SHP77 treated with DMSO at 0.1 percent for 48 hours (cell line): Measurements from ENCODE around the gene ACOXL.

Source experiments
- DNase-seq: peaks from one replicate; lab custom pipeline; 2025; lab: John Stamatoyannopoulos, UW

The ACOXL gene

DNA sequence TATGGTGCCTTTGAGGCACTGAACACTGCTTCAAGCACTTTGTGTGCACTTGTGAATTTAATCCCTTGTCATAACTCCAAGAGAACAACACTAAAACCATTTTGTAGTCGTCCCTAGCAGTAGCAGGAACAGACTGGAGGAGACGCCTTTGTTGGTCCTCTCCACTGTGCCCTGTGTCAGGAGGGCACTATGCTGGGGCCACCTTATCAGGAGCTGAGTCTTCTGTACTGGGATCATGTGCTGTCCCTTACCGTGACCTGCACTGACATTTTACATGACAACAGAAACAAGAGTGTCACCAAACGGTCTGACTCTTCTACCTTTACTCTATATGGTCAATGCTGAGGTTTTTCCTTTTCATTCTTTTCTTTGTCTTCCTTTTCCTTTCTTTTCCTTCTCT lies 62.0 kb downstream of the ACOXL start:
- DNase-seq = no peak

DNA sequence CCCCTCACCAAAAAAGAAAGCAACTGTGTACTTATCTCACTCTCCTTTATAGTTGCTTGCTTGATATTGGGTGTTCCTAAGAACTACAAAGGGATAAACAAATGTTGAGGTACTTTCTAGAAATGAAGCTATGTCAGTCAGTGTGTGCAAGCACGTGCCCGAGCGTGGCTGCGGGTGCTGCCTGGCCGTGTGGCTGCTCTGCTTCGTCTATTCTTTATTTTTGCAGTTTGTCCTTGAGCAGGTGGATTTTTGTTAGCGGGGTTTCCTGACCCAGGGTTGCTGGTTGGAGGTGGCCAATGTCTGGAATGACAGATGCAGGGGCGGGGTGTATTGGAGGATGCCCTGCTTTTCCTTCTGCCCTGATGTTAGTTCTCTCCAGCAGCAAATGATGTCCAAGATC lies 62.6 kb downstream of the ACOXL start:
- DNase-seq = no peak

- DNase-seq = no peak
Measured at GRCh38 chr2:110796716-110797301, 64.4 kb downstream of the ACOXL start.

DNA sequence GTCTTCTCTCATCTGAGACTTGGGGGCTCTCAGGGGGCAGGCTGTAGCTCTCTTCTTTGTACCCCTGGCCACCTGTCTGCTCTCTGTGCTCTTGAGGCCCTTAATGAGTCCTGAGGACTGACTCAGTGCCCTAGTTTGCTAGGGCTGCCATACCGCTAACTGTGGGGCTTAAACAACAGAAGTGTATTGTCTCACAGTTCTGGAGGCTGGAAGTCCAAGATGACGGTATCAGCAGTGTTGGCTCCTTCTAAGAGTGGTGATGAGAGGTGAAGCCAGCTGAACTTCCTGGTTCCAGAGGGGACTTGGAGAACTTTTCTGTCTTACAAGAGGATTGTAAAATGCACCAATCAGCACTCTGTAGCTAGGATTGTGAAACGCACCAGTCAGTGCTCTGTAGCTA lies 67.0 kb downstream of the ACOXL start:
- DNase-seq = no peak

DNA sequence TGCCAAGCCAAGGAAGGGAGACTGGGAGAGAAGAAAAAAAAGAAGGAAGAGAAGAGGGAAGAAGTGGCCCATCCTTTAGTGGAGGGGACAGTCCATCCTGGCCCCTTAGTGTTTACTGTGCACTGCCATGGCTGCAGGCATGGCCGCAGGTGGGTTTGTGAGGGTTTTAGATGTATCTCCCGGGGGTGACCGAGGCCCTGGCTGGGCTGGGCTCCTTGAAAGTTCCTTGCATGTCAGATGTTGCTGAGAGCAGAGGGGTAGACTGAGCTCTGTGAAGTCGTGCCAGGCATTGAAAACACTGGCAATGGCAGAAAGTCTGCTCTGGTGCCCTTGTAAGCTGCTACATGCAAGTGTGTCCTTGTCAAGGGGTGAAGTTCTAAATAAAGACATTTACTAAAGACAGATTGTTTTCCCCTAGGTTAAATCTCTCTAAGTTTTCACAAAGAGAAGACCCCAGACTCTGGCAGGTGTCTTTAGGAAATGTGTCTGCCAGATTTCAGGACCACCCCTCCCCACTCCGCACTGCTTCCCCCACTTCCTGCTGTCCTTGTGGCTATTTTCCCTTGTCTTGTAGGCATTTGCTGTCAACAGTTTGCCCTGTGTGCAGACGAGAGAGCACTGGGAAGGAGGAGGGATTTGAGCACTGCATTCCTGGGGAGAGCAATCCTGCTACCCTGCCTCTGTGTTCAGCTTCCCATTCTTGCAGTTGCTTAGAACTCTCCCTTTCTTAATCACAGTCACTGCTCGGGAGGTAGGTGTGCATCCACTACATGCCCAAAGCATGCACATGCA lies 68.4 kb downstream of the ACOXL start:
- no peak for DNase-seq

DNA sequence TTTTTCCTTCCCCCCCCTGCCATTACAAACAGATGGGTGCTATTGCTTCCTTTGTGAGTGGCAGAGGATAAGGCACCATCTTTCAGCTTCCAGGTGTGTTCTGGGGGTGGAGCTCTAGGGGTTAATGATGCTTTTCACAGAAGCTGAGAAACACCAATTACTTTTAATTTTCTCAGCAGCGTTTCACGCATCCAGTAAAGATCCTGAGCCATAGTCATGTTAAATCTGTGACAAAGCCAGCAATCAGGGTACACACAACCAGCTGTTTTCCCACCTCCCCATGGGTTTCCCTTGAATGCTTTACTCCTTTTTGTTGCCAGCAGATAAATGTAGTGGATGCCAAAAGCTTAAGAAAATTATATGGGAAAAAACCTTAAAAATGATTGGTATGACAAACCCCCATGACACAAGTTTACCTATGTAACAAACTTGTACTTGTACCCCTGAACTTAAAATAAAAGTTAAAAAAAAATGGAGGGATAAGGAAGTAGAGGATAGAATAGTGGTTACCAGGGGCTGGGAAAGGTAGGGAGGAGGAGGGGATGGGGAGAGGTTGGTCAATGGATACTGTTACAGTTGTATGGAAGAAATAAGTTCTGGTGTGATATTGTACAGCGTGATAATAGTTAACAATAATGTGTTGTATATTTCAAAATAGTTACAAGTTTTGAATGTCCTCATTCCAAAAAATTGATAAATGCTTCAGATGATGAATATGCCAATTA lies 70.0 kb downstream of the ACOXL start:
- no peak for DNase-seq

- DNase-seq = no peak
Measured at GRCh38 chr2:110804433-110804832, 72.1 kb downstream of the ACOXL start.

DNA sequence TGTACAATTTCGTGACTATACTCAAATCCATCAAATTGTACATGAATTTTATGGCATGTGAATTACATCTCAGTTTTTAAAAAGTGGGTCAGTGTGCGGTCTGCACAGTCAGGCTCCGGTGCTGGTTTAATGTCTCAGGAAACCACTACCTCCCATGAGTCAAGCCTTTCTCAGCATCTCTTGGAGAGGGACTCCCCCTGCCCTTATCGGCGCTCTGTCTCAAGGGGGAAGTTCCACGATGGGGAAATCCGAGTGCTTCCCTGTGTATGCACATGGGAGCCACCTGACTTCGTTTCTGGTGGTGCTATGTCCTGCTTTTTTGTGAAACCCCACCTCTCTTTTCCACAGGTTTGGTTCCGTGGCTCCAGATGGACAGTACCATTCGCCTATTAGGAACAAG lies 72.5 kb downstream of the ACOXL start:
- no peak for DNase-seq

DNA sequence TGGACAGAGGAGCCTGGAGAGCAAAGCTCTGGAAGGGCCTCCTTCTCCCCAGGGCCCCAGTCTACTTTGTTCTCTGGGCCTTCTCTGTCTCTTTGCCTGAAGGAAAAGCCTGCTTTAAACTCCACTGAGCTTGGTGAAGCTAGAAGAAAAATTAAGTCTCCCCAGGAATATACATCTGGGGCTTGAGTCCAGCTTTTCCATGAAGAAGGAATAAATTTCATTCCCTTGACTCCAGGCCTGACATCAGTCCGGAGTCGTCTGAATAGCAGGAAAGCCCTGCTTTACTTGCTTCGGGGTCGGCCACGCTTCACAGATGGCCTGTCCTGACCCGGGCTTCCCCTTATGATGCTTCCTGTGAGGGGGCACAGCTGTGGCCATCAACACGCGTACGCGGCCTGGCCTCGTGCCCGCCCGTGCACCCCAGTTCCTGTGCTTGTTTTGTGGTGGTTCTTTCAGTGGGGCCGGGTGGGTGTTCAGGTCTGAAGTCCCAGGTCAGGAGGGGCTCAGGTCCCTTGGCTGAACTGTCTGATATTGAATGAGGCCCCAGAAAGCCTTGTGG lies 73.6 kb downstream of the ACOXL start:
- no peak for DNase-seq

- no peak for DNase-seq
Measured at GRCh38 chr2:110807522-110807921, 75.1 kb downstream of the ACOXL start.

DNA sequence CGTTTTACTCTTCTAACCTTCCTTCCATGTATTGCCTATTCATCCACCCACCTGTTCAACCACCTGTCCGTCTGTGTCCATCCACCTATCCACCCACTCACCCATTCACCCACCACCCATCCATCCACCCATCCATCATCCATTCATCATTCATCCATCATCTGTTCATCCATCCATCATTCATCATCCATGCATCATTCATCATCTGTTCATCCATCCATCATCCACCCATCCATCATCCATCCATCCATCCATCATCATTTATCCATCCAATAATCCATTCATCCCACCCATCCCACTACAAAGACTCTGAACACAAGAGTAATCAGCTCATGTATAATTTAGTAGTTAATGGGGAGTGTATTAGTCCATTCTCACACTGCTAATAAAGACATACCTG lies 78.0 kb downstream of the ACOXL start:
- DNase-seq = no peak

GRCh38 chr2:110812726-110813645 lies 80.6 kb downstream of the ACOXL start:
- no peak for DNase-seq

- no peak for DNase-seq
Measured at GRCh38 chr2:110813896-110814295, 81.5 kb downstream of the ACOXL start.

GRCh38 chr2:110815938-110816337 lies 83.6 kb downstream of the ACOXL start:
- DNase-seq = no peak

DNA sequence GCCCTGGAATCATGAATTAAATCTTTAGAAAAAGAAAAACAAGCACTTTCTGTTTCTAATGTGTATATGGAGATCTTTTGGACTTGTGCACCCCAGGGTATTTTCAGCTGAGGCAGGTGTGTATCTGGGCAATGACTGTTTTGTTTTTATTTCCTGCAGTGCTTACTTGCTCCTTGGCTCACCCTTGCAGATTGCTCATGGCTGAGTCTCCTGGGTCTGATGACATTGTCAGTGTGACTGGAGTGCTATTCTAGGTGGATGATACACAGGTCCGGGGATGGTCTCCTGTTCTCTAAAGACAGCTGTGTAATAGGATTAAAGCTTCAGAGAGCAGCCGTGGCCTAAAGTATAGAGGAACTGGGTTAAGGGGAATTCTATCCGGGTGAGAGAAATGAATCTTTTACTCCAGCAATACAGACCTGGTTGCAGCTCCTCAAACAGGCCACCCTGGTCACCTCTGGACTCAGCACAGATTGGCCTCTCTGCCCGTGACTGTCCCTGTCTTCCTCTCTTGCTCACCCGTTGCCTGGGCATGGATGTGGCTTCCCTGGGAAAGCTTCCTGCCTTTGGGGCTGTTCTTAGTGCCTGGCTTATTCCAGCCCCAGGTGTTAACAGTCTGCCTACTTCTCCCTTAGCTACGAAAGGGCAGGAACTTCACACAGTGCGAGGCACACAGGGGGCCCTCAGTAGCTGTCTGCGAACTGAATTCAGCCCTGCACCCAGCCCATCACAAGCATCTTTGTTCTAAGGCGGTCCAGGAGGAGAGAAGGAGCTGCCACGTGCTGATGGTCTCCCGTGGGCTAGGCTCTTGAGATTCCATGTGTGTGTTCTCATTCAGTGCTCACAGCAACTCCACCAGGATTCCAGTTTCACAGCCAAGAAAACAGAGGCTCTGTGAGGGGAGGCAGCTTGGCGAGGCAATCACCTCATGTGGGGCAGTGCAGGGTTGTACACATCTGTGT lies 84.3 kb downstream of the ACOXL start:
- DNase-seq = no peak

- DNase-seq = no peak
Measured at GRCh38 chr2:110818767-110819481, 86.6 kb downstream of the ACOXL start.

- no peak for DNase-seq
Measured at GRCh38 chr2:110819711-110820110, 87.3 kb downstream of the ACOXL start.

GRCh38 chr2:110820128-110820527 lies 87.8 kb downstream of the ACOXL start:
- DNase-seq = no peak

GRCh38 chr2:110823165-110823564 lies 90.8 kb downstream of the ACOXL start:
- no peak for DNase-seq

DNA sequence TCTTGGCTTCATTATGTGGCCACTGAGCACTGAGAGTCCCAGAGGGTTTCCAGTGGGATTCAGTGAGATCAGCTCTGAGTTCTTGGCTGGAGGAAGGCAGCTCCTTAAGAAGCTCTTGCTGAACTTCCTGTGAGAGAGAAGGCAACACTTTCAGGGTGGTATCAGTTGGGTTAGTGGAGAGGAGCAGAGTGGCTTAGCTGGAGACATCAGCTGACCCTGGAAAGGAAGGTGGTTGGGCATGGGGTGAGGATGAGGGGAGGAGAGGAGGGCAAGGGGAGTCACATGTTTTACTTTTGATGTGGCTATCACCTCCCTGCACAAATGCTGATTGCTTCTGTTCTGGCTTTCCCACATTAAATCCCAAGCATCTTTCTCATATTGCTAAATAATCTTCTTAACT lies 95.1 kb downstream of the ACOXL start:
- DNase-seq = no peak
